Transverse colon (tissue), 4 donors: ENCODE data around the gene VWC2.

ENCODE experiments used
- POLR2A ChIP-seq: fragments of 450-650 bp; IDR thresholded peaks from one replicate; pipeline ENCODE4 v1.6.1; 2016; ENCODE audit warnings: antibody characterized with exemption, mild to moderate bottlenecking, moderate library complexity
- POLR2AphosphoS5 ChIP-seq, 3 donors: sonication (generic); formaldehyde crosslinking; IDR thresholded peaks; one replicate each; pipeline ENCODE4 v1.6.1; 2016; ENCODE audit warnings: antibody characterized with exemption in 3 of 3
- TF ChIP-seq, protein P1 (sequence below), 5 experiments: fragments of 200-600 bp in 3 of 5; fragments of 450-650 bp in 2 of 5; sonication (generic) in 3 of 5; IDR thresholded peaks; 1 replicate in 2 of 5; 2 replicates in 3 of 5; pipeline ENCODE4 v1.5.1; 2016 to 2017; ENCODE audit warnings: antibody characterized with exemption in 5 of 5, inconsistent platforms in 3 of 5, mild to moderate bottlenecking in 2 of 5, moderate library complexity in 1 of 5

DNA sequence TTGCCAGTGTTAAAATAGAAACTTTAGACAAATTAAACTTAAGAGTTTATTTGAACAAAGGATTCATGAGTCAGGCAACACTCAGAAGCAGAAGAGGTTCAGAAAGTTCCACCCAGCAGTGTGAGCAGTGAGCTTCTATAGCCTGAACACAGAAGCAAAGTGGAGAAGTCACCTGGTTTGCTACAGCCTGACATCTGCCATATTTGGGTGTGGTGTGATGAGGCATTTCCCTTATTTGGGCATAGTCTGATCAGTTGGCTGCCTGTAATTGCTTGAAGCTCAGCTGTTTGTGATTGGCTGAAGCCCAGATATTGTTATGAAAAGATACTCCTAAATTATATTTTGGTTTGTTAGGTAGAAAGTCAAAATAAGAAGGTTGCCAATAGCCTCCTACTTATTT is 39.1 kb downstream of the VWC2 start:
- TF ChIP-seq, protein P1, sequence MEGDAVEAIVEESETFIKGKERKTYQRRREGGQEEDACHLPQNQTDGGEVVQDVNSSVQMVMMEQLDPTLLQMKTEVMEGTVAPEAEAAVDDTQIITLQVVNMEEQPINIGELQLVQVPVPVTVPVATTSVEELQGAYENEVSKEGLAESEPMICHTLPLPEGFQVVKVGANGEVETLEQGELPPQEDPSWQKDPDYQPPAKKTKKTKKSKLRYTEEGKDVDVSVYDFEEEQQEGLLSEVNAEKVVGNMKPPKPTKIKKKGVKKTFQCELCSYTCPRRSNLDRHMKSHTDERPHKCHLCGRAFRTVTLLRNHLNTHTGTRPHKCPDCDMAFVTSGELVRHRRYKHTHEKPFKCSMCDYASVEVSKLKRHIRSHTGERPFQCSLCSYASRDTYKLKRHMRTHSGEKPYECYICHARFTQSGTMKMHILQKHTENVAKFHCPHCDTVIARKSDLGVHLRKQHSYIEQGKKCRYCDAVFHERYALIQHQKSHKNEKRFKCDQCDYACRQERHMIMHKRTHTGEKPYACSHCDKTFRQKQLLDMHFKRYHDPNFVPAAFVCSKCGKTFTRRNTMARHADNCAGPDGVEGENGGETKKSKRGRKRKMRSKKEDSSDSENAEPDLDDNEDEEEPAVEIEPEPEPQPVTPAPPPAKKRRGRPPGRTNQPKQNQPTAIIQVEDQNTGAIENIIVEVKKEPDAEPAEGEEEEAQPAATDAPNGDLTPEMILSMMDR (IDR thresholded peaks at IDR 0.05): no peak
- no peak for TF ChIP-seq POLR2A
- TF ChIP-seq POLR2AphosphoS5 (IDR thresholded peaks at IDR 0.05): no peak
